ENCODE measurements around the gene PRUNE2. TPM values are rescaled to one million over a fixed set of nuclear protein-coding genes. Genes with fewer than 3 reads are reported as not detected.
A peak's percentile ranks its signal among the peaks of the same experiment; 100 is the strongest.

Gene PRUNE2
- total and polyA plus RNA-seq, 12 donors, result 0.87 to 5.7 (median 1.6) TPM

GRCh38 chr9:76603931-76604570 is 301.9 kb downstream of the PRUNE2 start:
- intact Hi-C loops (cut with DNase I), result no loop called here
- Histone ChIP-seq H3K4me1 (peaks cover 0 to 27% (median 0%) of the 10 kb centered on the region in 9 donors), H3K36me3 (no peaks in the 10 kb centered on the region), H3K27ac (no peak overlapping the region), H3K4me3 (no peak overlapping the region), H3K27me3 (no peaks in the 10 kb centered on the region), H3K9me3 (peaks cover 0 to 12% (median 0%) of the 10 kb centered on the region in 11 donors)
- WGBS, 2 donors, result 72 to 75% methylated on average over 3 of the region's 3 CpGs
- DNase-seq (no peak), ATAC-seq (no peak)
- TF ChIP-seq CTCF (IDR thresholded peaks at IDR 0.05), result no peak

GRCh38 chr9:76603448-76603895 is 302.4 kb downstream of the PRUNE2 start:
- Histone ChIP-seq H3K27ac (peak overlapping the region in 1 of 10 donors; percentile 38), H3K9me3 (peaks cover 0 to 12% (median 0%) of the 10 kb centered on the region in 11 donors), H3K36me3 (no peaks in the 10 kb centered on the region), H3K27me3 (no peaks in the 10 kb centered on the region), H3K4me3 (no peak overlapping the region), H3K4me1 (peaks cover 0 to 22% (median 0%) of the 10 kb centered on the region in 9 donors)
- intact Hi-C loops (cut with DNase I), result no loop called here
- TF ChIP-seq CTCF (IDR thresholded peaks at IDR 0.05), result no peak
- DNase-seq (peak in 1 of 2 donors; percentile 6), ATAC-seq (peak in 7 of 8 donors; percentile 19 to 86 (median 61))

GRCh38 chr9:76602199-76602598 is 303.7 kb downstream of the PRUNE2 start:
- no peak for TF ChIP-seq CTCF (IDR thresholded peaks at IDR 0.05)
- peaks cover 0 to 12% (median 0%) of the 10 kb centered on the region in 11 donors for H3K9me3 ChIP-seq
- H3K27me3 ChIP-seq, result no peaks in the 10 kb centered on the region
- intact Hi-C loops (cut with DNase I), result no loop called here
- WGBS, 2 donors, result 45 to 55% methylated on average over 1 of the region's 1 CpG
- ATAC-seq (no peak), DNase-seq (no peak)
- no peak overlapping the region for H3K27ac ChIP-seq
- H3K4me3 ChIP-seq, result no peak overlapping the region
- peaks cover 0 to 11% (median 0%) of the 10 kb centered on the region in 9 donors for H3K4me1 ChIP-seq
- H3K36me3 ChIP-seq, result no peaks in the 10 kb centered on the region

- no peak for TF ChIP-seq CTCF (IDR thresholded peaks at IDR 0.05)
- H3K4me1 ChIP-seq, result peaks cover 0 to 23% (median 0%) of the 10 kb centered on the region in 9 donors
- ATAC-seq (no peak), DNase-seq (no peak)
- peaks cover 0 to 3% (median 0%) of the 10 kb centered on the region in 7 donors for H3K27me3 ChIP-seq
- H3K4me3 ChIP-seq, result no peak overlapping the region
- H3K9me3 ChIP-seq, result peaks cover 0 to 12% (median 0%) of the 10 kb centered on the region in 11 donors
- no peaks in the 10 kb centered on the region for H3K36me3 ChIP-seq
- intact Hi-C loops (cut with DNase I), result no loop called here
- no peak overlapping the region for H3K27ac ChIP-seq
- WGBS, 2 donors, result 56% methylated on average over 2 of the region's 2 CpGs
Observed at GRCh38 chr9:76600007-76600615, 305.8 kb downstream of the PRUNE2 start.

All from heart right ventricle (tissue), 16 donors.